Hepatocyte (in vitro differentiated cells): ENCODE results near the gene CNIH1.

Source experiments
- CTCF ChIP-seq: fragments of 200-600 bp; sonication (generic); IDR thresholded peaks from 2 replicates; pipeline ENCODE4 v1.5.1; 2016; ENCODE audit warnings: antibody characterized with exemption, mild to moderate bottlenecking; ENCODE audit not compliant: poor library complexity
- EZH2 ChIP-seq: fragments of 200-600 bp; sonication (generic); IDR thresholded peaks from 2 replicates; pipeline ENCODE4 v1.6.1; 2016; ENCODE audit warnings: antibody characterized with exemption, mild to moderate bottlenecking, borderline replicate concordance

GRCh38 chr14:54455363-54455762 is 14.2 kb upstream of the CNIH1 start:
- TF ChIP-seq CTCF: no peak
- TF ChIP-seq EZH2: no peak
